ENCODE results near the gene ZFAND2B.
"Not testable (repeated sequence)": the region's sequence is repeated elsewhere in the genome, so short reads cannot be mapped to it uniquely, and the experiment has no call there.

ZFAND2B gene

GRCh38 chr2:219175928-219176817, 30.4 kb upstream of the ZFAND2B start:
- peak; percentile 46 for DNase-seq

GRCh38 chr2:219176818-219177551, 29.6 kb upstream of the ZFAND2B start, which contains the start of gene CNPPD1:
CNPPD1 (minus strand) TSS chr2:219176925; CDS start chr2:219176828, 97 bp downstream.
- DNase-seq = peak; percentile 78

GRCh38 chr2:219177552-219178376, 28.8 kb upstream of the ZFAND2B start, which contains the start of gene RETREG2:
RETREG2 (plus strand) TSS chr2:219178275; CDS start chr2:219178353, 78 bp downstream.
- DNase-seq = peak; percentile 89

GRCh38 chr2:219178377-219179175, 28.0 kb upstream of the ZFAND2B start:
- no peak for DNase-seq

DNA sequence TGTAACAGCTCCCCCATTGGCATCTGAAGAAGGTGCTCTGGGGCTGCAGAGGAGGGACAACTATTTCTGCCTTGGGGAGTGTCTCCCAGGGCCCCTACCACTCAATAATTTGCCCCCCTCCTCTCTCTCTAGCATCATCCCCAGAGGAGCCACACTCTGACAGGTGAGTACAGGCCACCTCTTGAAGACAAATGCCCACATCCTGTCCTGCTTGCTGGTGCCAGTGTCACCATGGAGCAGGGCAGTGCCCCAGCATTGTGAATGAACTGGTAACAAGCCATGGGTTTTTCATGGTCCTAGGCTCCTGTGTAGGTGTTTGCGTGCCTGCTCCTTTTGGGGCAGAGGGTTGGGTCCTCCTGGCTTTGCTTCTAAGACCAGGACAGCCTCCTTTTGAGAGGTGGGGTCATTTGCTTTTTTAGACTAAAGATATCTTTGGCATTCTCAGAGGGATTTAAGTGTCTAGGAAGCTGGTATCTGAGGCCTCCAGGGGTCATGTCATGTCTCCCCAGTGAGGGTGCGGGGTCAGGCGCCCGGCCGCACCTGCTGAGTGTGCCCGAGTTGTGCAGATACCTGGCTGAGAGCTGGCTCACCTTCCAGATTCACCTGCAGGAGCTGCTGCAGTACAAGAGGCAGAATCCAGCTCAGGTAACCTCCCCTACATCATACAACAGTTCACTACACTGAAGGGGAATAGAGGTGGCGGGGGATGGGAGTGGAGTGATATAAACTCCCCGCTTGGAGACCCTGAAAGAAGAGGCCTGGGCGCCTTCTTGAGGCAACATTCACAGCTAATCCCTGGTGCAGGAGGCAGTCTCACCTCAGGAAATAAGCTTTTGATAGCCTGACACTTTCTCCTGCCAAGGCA, 26.7 kb upstream of the ZFAND2B start:
- no peak for DNase-seq

GRCh38 chr2:219180961-219181360, 25.6 kb upstream of the ZFAND2B start:
- no peak for DNase-seq

GRCh38 chr2:219181531-219181930, 25.1 kb upstream of the ZFAND2B start:
- no peak for DNase-seq

DNA sequence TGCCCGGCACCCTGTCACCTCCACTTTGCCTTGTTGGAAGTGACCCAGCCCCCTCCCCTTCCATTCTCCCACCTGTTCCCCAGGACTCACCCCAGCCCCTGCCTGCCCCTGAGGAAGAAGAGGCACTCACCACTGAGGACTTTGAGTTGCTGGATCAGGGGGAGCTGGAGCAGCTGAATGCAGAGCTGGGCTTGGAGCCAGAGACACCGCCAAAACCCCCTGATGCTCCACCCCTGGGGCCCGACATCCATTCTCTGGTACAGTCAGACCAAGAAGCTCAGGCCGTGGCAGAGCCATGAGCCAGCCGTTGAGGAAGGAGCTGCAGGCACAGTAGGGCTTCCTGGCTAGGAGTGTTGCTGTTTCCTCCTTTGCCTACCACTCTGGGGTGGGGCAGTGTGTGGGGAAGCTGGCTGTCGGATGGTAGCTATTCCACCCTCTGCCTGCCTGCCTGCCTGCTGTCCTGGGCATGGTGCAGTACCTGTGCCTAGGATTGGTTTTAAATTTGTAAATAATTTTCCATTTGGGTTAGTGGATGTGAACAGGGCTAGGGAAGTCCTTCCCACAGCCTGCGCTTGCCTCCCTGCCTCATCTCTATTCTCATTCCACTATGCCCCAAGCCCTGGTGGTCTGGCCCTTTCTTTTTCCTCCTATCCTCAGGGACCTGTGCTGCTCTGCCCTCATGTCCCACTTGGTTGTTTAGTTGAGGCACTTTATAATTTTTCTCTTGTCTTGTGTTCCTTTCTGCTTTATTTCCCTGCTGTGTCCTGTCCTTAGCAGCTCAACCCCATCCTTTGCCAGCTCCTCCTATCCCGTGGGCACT, 24.0 kb upstream of the ZFAND2B start:
- no peak for DNase-seq

DNA sequence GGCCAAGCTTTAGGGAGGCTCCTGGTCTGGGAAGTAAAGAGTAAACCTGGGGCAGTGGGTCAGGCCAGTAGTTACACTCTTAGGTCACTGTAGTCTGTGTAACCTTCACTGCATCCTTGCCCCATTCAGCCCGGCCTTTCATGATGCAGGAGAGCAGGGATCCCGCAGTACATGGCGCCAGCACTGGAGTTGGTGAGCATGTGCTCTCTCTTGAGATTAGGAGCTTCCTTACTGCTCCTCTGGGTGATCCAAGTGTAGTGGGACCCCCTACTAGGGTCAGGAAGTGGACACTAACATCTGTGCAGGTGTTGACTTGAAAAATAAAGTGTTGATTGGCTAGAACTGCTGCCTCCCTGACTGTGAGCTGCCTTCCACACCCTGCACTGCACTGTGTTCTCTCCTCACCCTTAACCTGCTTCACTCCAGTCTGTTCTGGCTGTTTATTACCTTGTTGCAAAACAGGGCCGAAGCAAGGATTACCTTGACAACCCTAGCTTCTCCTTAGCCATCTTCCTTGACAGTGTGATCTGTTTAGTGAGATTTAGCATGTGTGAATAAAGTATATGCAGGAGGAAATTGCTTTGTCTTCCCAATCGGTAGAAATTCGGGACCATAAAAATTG, 23.3 kb upstream of the ZFAND2B start:
- no peak for DNase-seq

- peak; percentile 87 for DNase-seq
Observed at GRCh38 chr2:219184121-219184520, 22.5 kb upstream of the ZFAND2B start.

GRCh38 chr2:219186754-219187456, 19.7 kb upstream of the ZFAND2B start:
- no peak for DNase-seq

DNA sequence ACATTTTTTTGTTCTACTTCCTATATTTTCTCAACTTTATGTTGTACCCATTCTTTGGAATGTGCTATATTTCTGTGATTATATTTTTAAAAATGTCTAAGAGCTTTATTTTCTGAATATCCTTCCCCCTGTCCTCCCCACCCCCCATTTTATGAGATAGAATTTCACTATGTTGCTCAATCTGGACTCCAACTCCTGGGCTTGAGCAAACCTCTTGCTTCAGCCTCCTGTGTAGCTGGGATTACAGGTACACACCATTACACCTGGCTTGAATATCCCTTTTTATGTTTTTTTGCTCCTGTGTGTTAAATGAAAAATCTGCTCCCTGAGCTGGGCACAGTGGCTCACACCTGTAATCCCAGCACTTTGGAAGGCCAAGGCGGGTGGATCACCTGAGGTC, 9.2 kb upstream of the ZFAND2B start:
- DNase-seq = no peak

- DNase-seq = no peak
Observed at GRCh38 chr2:219198974-219199373, 7.6 kb upstream of the ZFAND2B start.

- DNase-seq = no peak
Observed at GRCh38 chr2:219199470-219200211, 6.9 kb upstream of the ZFAND2B start.

DNA sequence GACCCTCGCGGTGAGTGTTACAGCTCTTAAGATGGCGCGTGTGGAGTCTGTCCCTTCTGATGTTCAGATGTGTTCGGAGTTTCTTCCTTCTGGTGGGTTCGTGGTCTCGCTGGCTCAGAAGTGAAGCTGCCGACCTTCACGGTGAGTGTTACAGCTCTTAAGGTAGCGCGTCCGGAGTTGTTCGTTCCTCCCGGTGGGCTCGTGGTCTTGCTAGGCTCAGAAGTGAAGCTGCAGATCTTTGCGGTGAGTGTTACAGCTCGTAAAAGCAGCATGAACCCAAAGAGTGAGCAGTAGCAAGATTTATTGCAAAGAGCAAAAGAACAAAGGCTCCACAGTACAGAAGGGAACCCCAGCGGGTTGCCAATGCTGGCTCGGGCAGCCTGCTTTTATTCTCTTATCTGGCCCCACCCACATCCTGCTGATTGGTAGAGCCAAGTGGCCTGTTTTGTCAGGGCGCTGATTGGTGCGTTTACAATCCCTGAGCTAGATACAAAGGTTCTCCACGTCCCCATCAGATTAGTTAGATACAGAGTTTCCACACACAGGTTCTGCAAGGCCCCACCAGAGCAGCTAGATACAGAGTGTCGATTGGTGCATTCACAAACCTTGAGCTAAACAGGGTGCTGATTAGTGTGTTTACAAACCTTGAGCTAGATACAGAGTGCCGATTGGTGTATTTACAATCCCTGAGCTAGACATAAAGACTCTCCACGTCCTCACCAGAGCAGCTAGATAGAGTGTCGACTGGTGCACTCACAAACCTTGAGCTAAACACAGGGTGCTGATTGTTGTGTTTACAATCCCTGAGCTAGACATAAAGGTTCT, 5.9 kb upstream of the ZFAND2B start:
- not testable (repeated sequence) for DNase-seq

DNA sequence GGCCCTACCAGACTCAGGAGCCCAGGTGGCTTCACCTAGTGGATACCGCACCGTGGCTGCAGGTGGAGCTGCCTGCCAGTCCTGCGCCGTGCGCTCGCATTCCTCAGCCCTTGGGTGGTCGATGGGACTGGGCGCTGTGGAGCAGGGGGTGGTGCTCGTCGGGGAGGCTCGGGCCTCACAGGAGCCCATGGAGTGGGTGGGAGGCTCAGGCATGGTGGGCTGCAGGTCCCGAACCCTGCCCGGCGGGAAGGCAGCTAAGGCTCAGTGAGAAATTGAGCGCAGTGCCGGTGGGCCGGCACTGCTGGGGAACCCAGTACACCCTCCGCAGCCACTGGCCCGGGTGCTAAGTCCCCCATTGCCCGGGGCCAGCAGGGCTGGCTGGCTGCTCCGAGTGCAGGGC, 5.3 kb upstream of the ZFAND2B start:
- DNase-seq = not testable (repeated sequence)

Measured in NCI-H2171 (cell line).